Measurements from ENCODE around the gene PARG. TPM values are rescaled to one million over a fixed set of nuclear protein-coding genes. Genes with fewer than 3 reads are reported as not detected.
A peak's percentile ranks its signal among the peaks of the same experiment; 100 is the strongest.
"Not testable (repeated sequence)": the region's sequence is repeated elsewhere in the genome, so short reads cannot be mapped to it uniquely, and the experiment has no call there.

The PARG gene
- total RNA-seq (ENCODE audit: low replicate concordance): 57.5 and 67.2 TPM in 2 replicates

DNA sequence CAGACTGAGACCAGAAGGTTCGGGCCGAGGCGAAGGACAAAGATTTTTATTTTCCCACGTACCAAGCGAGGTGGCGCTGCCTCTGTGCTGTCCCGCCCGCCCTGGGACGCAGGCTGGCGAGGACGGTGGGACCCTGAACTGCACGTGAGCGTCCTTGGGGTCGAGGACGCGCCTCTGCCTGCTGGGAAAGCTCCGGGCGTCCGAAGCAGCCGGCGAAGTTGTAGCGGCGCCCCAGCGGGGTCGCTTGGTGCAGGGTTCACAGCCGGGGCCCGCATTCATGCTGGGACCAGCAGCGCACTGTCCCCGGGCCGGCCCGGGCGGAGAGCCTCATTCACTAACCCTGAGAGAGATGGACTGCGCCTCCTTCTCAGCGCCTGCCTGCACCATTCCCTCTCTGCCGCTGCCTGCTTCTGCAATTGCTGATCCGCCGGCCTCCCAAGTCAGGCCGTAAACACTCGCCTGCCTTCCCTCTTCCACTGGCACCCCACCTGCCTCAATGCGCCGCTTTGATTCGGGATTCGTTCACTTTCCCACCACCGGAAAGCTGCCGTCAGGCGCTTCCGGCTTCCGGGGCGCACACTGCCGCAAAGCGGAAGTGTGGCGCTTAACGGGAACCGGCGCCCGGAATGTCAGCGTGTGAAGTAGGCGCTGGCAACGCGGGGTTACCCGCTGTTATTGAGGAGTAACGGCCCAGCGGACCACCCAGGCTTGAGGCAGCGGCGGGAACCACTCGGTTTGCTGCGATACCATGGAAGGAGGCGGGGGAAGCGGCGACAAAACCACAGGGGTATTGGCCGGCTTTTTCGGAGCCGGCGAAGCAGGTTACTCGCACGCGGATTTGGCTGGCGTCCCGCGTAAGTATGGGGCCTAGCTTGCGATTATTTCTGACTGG, at the start of gene PARG, which contains the start of gene TIMM23B:
Gene PARG (minus strand): TSS at position 581 of the 892 bp plus-strand sequence. CDS start 302 bp downstream, at position 279.
Gene TIMM23B (plus strand): TSS at position 607 of the 892 bp plus-strand sequence. CDS start 142 bp downstream, at position 749.
- not testable (repeated sequence) for H3K9me3 ChIP-seq (ENCODE audit: low read depth); H4K20me1 ChIP-seq (ENCODE audit: low read depth); H3K27me3 Mint-ChIP-seq (ENCODE audit: insufficient read depth, low read depth); H3K9me3 Mint-ChIP-seq; H3K4me1 ChIP-seq; H3K36me3 Mint-ChIP-seq; H3F3A ChIP-seq (ENCODE audit: low read depth); H3K27me3 ChIP-seq; H3K36me3 ChIP-seq
- H3K4me2 ChIP-seq: peak within 1 kb of the TSS; percentile 97
- H3K9ac ChIP-seq: peak within 1 kb of the TSS; percentile 95
- DNase-seq (ENCODE audit: low spot score): peak; percentile 95
- peak within 1 kb of the TSS; percentile 52 for H2AFZ ChIP-seq (replicated peaks)
- peak within 1 kb of the TSS; percentile 78 for H3K27ac ChIP-seq
- peak within 1 kb of the TSS; percentile 97 for H3K27ac Mint-ChIP-seq
- peak within 1 kb of the TSS; percentile 99 for H3K4me3 ChIP-seq
- TF ChIP-seq, protein P1, sequence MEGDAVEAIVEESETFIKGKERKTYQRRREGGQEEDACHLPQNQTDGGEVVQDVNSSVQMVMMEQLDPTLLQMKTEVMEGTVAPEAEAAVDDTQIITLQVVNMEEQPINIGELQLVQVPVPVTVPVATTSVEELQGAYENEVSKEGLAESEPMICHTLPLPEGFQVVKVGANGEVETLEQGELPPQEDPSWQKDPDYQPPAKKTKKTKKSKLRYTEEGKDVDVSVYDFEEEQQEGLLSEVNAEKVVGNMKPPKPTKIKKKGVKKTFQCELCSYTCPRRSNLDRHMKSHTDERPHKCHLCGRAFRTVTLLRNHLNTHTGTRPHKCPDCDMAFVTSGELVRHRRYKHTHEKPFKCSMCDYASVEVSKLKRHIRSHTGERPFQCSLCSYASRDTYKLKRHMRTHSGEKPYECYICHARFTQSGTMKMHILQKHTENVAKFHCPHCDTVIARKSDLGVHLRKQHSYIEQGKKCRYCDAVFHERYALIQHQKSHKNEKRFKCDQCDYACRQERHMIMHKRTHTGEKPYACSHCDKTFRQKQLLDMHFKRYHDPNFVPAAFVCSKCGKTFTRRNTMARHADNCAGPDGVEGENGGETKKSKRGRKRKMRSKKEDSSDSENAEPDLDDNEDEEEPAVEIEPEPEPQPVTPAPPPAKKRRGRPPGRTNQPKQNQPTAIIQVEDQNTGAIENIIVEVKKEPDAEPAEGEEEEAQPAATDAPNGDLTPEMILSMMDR (IDR thresholded peaks at IDR 0.05): peak; percentile 20
- peaks cover 14% of the 10 kb centered on the region for H3K4me1 Mint-ChIP-seq
- H3K4me3 Mint-ChIP-seq: peak within 1 kb of the TSS; percentile 98
- H3K79me2 ChIP-seq (ENCODE audit: low read depth): peaks cover 76% of the 10 kb centered on the region

DNA sequence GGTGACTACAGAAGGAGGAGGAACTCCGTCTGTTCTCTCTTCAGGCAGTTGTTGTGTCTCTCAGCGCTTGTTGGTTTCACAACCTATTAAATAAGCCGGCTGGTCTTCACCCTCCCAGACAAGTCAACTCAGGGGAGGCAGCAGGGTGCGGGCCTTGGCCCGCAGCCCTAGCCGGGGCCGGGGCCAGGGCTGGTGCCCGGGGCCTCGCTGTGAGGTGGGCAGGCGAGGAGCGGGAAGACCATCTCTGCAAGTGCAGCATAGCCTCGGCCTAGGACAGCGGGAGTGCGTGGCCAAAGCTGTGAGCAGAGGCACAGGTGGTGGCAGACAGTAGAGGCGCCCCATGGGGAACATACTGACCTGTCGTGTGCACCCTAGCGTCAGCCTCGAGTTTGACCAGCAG, 46.5 kb upstream of the PARG start, which contains the start of gene AGAP6:
Gene AGAP6 (plus strand): TSS at position 31 of the 400 bp plus-strand sequence. CDS start 310 bp downstream, at position 341.
- H3K4me3 Mint-ChIP-seq; H3K4me1 ChIP-seq; H3K4me3 ChIP-seq; H3K36me3 ChIP-seq; H3K79me2 ChIP-seq (ENCODE audit: low read depth); H3K27me3 ChIP-seq; H3K9ac ChIP-seq; H3K4me2 ChIP-seq; H3K4me1 Mint-ChIP-seq; H3K27me3 Mint-ChIP-seq (ENCODE audit: insufficient read depth, low read depth); H4K20me1 ChIP-seq (ENCODE audit: low read depth); H3K27ac ChIP-seq; H3K36me3 Mint-ChIP-seq; H3K9me3 Mint-ChIP-seq; H3K9me3 ChIP-seq (ENCODE audit: low read depth); DNase-seq (ENCODE audit: low spot score); H2AFZ ChIP-seq (replicated peaks); H3F3A ChIP-seq (ENCODE audit: low read depth); H3K27ac Mint-ChIP-seq: not testable (repeated sequence)

DNA sequence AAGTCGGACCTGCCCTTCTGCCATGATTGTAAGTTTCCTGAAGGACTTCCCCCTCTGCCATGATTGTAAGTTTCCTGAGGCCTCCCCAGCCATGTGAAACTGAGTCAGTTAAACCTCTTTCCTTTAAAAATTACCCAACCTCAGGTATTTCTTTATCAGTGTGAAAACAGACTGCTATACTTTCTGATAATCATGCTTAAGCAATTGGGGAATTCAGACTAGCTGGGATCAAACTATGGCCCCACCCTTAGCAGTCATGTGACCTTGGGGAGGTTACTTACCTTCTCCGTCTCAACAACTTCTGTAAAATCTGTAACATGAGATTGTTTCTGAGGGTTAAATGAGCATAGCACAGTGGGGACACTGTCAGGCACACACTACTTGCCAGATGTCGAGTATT, 45.4 kb upstream of the PARG start:
- not testable (repeated sequence) for H3K36me3 ChIP-seq

DNA sequence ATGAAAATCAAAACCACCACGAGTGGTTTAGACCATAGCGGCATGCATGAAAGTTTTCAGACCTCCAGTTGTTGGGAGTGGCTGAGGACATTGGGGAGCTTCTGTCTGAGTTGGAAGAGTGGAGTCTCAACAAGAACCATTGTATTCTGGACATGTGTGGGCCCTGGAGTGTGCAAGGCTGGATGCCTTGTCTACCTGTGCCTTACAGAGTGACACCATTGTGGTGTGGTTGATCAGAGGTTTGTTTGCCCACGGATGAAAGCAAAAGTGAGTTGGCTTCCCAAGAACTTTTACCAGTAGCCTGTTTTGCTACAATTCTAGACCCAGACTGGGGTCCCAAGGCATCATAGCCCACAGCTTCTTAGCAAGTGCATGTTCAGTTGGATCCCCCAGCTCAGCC, 35.9 kb upstream of the PARG start:
- not testable (repeated sequence) for H3K9ac ChIP-seq; DNase-seq (ENCODE audit: low spot score); H3K4me3 ChIP-seq; H3K9me3 ChIP-seq (ENCODE audit: low read depth); H3K27ac ChIP-seq; H3K27me3 ChIP-seq; H3K4me1 Mint-ChIP-seq; H4K20me1 ChIP-seq (ENCODE audit: low read depth); H3K27me3 Mint-ChIP-seq (ENCODE audit: insufficient read depth, low read depth); H3K36me3 ChIP-seq; H3K4me3 Mint-ChIP-seq; H2AFZ ChIP-seq (replicated peaks); H3K27ac Mint-ChIP-seq; H3K4me2 ChIP-seq; H3K4me1 ChIP-seq; H3F3A ChIP-seq (ENCODE audit: low read depth); H3K9me3 Mint-ChIP-seq; H3K79me2 ChIP-seq (ENCODE audit: low read depth); H3K36me3 Mint-ChIP-seq

More for the DNA sequence above, 45.4 kb upstream of the PARG start:
- H3K4me1 ChIP-seq; H3K4me3 ChIP-seq; H2AFZ ChIP-seq (replicated peaks); H3K4me1 Mint-ChIP-seq; H3K27me3 ChIP-seq; H3K27ac ChIP-seq; H3K9me3 Mint-ChIP-seq; H3F3A ChIP-seq (ENCODE audit: low read depth); H3K27ac Mint-ChIP-seq; H4K20me1 ChIP-seq (ENCODE audit: low read depth); DNase-seq (ENCODE audit: low spot score); H3K4me3 Mint-ChIP-seq; H3K4me2 ChIP-seq; H3K79me2 ChIP-seq (ENCODE audit: low read depth); H3K9me3 ChIP-seq (ENCODE audit: low read depth); H3K9ac ChIP-seq; H3K27me3 Mint-ChIP-seq (ENCODE audit: insufficient read depth, low read depth); H3K36me3 Mint-ChIP-seq: not testable (repeated sequence)

DNA sequence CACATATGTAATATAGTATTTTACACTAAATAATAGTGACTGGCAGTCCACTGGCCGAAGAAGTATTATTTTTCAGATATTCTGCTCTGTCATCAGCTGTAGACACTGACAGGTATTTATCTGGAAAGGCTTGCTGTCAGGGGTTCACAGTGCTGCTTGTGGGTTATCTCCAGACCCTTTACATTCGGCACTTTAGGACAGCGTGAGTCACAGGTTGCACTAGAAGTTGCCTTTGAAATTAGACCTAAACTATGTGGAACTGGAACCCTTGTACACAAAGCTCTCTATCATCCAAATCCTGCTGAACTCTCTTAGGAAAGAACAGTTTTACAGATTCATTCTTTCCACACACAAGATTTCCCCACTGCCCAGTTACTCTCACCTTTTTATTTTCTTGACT, 30.3 kb upstream of the PARG start:
- not testable (repeated sequence) for H3K27me3 Mint-ChIP-seq (ENCODE audit: insufficient read depth, low read depth); H3K4me1 Mint-ChIP-seq; DNase-seq (ENCODE audit: low spot score); H3K9me3 ChIP-seq (ENCODE audit: low read depth); H3K36me3 Mint-ChIP-seq; H3F3A ChIP-seq (ENCODE audit: low read depth); H3K79me2 ChIP-seq (ENCODE audit: low read depth); H3K4me1 ChIP-seq; H4K20me1 ChIP-seq (ENCODE audit: low read depth); H3K4me2 ChIP-seq; H3K27ac Mint-ChIP-seq; H2AFZ ChIP-seq (replicated peaks); H3K4me3 ChIP-seq; H3K9me3 Mint-ChIP-seq; H3K27me3 ChIP-seq; H3K4me3 Mint-ChIP-seq; H3K27ac ChIP-seq; H3K36me3 ChIP-seq; H3K9ac ChIP-seq

DNA sequence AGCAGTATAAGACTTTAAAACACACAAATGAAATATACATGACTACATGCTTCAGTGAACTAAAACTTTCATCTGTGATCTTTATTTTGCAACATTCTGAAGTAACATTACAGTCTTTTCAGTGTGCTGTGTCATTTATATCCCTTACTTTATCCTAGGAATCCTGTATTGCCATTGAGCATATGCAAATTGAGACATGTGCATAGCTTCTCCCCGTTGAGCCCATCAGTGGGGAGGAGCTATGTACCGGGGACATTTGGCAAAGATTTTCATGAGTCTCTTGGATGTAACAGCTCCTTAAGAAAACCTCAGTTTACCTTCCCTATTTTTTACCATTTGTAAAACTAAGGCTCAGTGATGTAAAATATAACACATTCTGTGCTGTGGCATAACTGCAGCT, 29.6 kb upstream of the PARG start:
- not testable (repeated sequence) for H3K4me2 ChIP-seq; H3K4me3 ChIP-seq; H3K36me3 ChIP-seq; H3K4me1 Mint-ChIP-seq; H2AFZ ChIP-seq (replicated peaks); H3K36me3 Mint-ChIP-seq; H3K27me3 Mint-ChIP-seq (ENCODE audit: insufficient read depth, low read depth); H3K9ac ChIP-seq; H3F3A ChIP-seq (ENCODE audit: low read depth); H3K4me1 ChIP-seq; H3K4me3 Mint-ChIP-seq; H3K9me3 Mint-ChIP-seq; H4K20me1 ChIP-seq (ENCODE audit: low read depth); H3K27ac ChIP-seq; H3K27me3 ChIP-seq; H3K9me3 ChIP-seq (ENCODE audit: low read depth); DNase-seq (ENCODE audit: low spot score); H3K79me2 ChIP-seq (ENCODE audit: low read depth); H3K27ac Mint-ChIP-seq

DNA sequence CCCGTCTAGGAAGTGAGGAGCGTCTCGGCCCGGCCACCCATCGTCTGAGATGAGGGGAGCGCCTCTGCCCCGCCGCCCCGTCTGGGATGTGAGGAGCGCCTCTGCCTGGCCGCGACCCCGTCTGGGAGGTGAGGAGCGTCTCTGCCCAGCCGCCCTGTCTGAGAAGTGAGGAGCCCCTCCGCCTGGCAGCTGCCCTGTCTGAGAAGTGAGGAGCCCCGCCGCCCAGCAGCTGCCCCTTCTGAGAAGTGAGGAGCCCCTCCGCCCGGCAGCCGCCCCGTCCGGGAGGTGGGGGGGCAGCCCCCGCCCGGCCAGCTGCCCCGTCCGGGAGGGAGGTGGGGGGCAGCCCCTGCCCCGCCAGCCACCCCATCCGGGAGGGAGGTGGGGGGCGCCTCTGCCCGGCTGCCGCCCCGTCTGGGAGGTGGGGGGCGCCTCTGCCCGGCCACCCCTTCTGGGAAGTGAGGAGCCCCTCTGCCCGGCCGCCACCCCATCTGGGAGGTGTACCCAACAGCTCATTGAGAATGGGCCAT, 28.6 kb upstream of the PARG start:
- not testable (repeated sequence) for DNase-seq (ENCODE audit: low spot score); H3K27ac Mint-ChIP-seq; H3K27me3 ChIP-seq; H2AFZ ChIP-seq (replicated peaks); H3K9me3 ChIP-seq (ENCODE audit: low read depth); H3K36me3 Mint-ChIP-seq; H3K36me3 ChIP-seq; H3K4me3 Mint-ChIP-seq; H4K20me1 ChIP-seq (ENCODE audit: low read depth); H3K4me1 ChIP-seq; H3K79me2 ChIP-seq (ENCODE audit: low read depth); H3K4me1 Mint-ChIP-seq; H3K27me3 Mint-ChIP-seq (ENCODE audit: insufficient read depth, low read depth); H3K9me3 Mint-ChIP-seq; H3K4me3 ChIP-seq; H3K27ac ChIP-seq; H3K4me2 ChIP-seq; H3K9ac ChIP-seq; H3F3A ChIP-seq (ENCODE audit: low read depth)

Measured in neural progenitor cell (in vitro differentiated cells).